NB4 (cell line): Measurements from ENCODE around the gene FAM200A.
A peak's percentile ranks its signal among the peaks of the same experiment; 100 is the strongest.

Source experiments
- DNase-seq: peaks from one replicate; pipeline ENCODE4 v3.0.0; 2010; ENCODE audit warnings: low read depth
- H3K4me3 ChIP-seq: one replicate; pipeline ENCODE4 v1.5.1; 2011; ENCODE audit warnings: mild to moderate bottlenecking, low read depth, low read length, moderate library complexity
- MYC ChIP-seq: IDR thresholded peaks from 2 replicates; pipeline ENCODE4 v1.6.1; 2011; ENCODE audit warnings: low read depth, low read length
- POLR2A ChIP-seq: IDR thresholded peaks from 2 replicates; pipeline ENCODE4 v1.6.1; 2011; ENCODE audit warnings: mild to moderate bottlenecking; ENCODE audit not compliant: insufficient read length; ENCODE audit errors: extremely low read depth
- TF ChIP-seq, protein P1 (sequence below): IDR thresholded peaks from 2 replicates; pipeline ENCODE4 v1.6.1; 2011; ENCODE audit warnings: low read depth, low read length
- TF ChIP-seq, protein P2 (sequence below): IDR thresholded peaks from one replicate; pipeline ENCODE4 v1.5.1; 2012; ENCODE audit warnings: low read depth, low read length

FAM200A gene

GRCh38 chr7:99497766-99498545 is 54.0 kb downstream of the FAM200A start:
- H3K4me3 ChIP-seq = peak overlapping the region; percentile 98
- TF ChIP-seq, protein P1, sequence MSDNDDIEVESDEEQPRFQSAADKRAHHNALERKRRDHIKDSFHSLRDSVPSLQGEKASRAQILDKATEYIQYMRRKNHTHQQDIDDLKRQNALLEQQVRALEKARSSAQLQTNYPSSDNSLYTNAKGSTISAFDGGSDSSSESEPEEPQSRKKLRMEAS = no peak
- TF ChIP-seq POLR2A (no peak), MYC (no peak)
- TF ChIP-seq, protein P2, sequence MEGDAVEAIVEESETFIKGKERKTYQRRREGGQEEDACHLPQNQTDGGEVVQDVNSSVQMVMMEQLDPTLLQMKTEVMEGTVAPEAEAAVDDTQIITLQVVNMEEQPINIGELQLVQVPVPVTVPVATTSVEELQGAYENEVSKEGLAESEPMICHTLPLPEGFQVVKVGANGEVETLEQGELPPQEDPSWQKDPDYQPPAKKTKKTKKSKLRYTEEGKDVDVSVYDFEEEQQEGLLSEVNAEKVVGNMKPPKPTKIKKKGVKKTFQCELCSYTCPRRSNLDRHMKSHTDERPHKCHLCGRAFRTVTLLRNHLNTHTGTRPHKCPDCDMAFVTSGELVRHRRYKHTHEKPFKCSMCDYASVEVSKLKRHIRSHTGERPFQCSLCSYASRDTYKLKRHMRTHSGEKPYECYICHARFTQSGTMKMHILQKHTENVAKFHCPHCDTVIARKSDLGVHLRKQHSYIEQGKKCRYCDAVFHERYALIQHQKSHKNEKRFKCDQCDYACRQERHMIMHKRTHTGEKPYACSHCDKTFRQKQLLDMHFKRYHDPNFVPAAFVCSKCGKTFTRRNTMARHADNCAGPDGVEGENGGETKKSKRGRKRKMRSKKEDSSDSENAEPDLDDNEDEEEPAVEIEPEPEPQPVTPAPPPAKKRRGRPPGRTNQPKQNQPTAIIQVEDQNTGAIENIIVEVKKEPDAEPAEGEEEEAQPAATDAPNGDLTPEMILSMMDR = no peak
- DNase-seq = no peak
